Peyer's patch (tissue), 4 donors: ENCODE measurements around the gene ACTR1A.

Source experiments
- POLR2A ChIP-seq, 2 donors: fragments of 450-650 bp; IDR thresholded peaks; one replicate each; pipeline ENCODE4 v1.5.1; 2017; ENCODE audit warnings: antibody characterized with exemption in 2 of 2, mild to moderate bottlenecking in 2 of 2, moderate library complexity in 2 of 2
- TF ChIP-seq, protein P1 (sequence below), 6 experiments: fragments of 450-650 bp in 4 of 6; fragments of 200-600 bp in 2 of 6; sonication (generic) in 1 of 6; IDR thresholded peaks; one replicate each; pipeline ENCODE4 v1.5.1; 2017 to 2019; ENCODE audit warnings: antibody characterized with exemption in 6 of 6, mild to moderate bottlenecking in 3 of 6, moderate library complexity in 1 of 6

DNA sequence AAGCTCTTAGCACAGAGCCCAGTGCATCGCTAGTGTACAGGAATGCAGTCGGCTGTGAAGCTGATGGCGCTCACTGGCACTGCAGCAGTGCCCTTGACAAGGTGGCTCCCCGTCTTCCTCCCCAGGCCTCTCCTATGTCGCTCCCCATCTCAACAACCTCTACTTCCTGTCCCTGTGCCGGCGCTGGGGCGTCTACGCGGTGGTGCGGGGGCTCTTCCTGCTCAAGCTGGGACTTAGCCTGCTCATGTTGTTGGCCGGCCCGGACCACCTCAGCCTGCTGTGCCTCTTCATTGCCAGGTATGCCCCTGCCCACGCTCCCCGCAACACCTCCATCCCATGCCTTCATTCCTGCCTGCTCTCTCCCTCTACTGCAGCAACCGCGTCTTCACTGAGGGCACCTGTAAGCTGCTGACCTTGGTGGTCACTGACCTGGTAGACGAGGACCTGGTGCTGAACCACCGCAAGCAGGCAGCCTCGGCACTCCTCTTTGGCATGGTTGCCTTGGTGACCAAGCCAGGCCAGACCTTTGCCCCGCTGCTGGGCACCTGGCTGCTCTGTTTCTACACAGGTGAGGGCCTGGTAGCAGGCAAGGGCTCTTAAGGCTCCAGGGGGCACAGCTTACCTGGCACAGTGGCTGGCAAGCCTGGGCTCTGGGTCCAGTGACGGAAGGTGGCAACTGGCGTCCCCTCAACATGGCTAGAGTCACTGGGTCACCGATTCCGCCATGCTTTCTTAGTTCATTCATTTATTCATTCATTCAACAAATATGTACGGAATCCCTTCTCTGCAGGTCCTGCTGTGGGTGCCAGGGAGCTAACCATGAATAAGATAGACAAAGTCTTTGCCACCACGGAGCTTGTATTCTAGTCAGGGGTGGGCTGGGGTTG lies 28.8 kb downstream of the ACTR1A start:
- TF ChIP-seq, protein P1, sequence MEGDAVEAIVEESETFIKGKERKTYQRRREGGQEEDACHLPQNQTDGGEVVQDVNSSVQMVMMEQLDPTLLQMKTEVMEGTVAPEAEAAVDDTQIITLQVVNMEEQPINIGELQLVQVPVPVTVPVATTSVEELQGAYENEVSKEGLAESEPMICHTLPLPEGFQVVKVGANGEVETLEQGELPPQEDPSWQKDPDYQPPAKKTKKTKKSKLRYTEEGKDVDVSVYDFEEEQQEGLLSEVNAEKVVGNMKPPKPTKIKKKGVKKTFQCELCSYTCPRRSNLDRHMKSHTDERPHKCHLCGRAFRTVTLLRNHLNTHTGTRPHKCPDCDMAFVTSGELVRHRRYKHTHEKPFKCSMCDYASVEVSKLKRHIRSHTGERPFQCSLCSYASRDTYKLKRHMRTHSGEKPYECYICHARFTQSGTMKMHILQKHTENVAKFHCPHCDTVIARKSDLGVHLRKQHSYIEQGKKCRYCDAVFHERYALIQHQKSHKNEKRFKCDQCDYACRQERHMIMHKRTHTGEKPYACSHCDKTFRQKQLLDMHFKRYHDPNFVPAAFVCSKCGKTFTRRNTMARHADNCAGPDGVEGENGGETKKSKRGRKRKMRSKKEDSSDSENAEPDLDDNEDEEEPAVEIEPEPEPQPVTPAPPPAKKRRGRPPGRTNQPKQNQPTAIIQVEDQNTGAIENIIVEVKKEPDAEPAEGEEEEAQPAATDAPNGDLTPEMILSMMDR (IDR thresholded peaks at IDR 0.05), result no peak
- no peak for TF ChIP-seq POLR2A (IDR thresholded peaks at IDR 0.05)
